ENCODE data around the gene TNFRSF21.
"Not testable (repeated sequence)": the region's sequence is repeated elsewhere in the genome, so short reads cannot be mapped to it uniquely, and the experiment has no call there.

The TNFRSF21 gene

DNA sequence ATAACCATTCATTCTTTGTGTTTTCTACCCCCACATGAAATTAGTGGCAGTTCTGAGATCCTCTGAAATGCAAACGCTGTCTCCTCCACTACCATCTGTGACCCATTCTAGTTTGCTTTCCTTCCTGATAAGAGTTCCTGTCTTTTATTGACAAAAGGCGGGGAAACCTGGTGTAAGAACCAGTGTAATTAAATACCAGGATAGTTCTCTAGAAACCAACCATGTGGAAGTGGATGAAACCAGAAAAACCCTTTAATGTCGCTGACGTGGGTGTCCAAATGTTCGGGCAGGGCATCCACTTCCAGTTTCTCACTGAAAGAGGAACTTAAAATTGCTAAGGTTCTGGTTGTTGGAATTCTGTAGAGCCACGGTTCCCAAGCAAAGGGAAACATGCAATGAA is 79.1 kb downstream of the TNFRSF21 start:
- DNase-seq (ENCODE audit: low read depth in 2 of 2, low spot score in 1 of 2): no peak

DNA sequence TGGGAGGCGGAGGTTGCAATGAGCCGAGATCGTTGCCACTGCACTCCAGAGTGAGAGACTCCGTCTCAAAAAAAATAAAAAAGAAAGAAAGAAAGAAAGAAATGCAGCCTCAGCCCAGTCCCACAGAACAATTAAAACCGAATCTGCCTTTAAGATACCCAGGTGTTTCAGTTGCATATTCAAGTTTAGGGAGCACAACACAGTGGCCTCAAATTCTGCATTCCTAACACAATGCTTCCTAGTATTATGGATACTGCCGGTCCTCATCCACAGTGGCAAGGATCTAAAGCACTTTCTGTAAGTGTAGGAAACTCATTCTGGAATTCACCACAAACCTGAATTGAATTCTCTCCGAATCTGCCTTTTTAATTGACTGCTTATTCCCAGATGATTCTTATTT is 80.5 kb downstream of the TNFRSF21 start:
- DNase-seq (ENCODE audit: low read depth in 2 of 2, low spot score in 1 of 2): no peak

DNA sequence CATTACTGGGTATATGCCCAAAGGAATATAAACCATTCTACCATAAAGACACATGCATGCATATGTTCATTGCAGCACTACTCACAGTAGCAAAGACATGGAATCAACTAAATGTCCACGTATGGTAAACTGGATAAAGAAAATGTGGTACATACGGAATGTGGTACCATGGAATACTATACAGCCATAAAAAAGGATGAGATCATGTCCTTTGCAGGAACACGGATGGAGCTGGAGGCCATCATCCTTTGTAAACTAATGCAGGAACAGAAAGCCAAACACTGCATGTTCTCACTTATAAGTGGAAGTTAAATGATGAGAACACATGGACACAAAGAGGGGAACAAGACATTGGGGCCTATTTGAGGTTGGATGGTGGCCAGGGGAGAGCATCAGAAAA is 81.6 kb downstream of the TNFRSF21 start:
- not testable (repeated sequence) for DNase-seq (ENCODE audit: low read depth in 2 of 2, low spot score in 1 of 2)

DNA sequence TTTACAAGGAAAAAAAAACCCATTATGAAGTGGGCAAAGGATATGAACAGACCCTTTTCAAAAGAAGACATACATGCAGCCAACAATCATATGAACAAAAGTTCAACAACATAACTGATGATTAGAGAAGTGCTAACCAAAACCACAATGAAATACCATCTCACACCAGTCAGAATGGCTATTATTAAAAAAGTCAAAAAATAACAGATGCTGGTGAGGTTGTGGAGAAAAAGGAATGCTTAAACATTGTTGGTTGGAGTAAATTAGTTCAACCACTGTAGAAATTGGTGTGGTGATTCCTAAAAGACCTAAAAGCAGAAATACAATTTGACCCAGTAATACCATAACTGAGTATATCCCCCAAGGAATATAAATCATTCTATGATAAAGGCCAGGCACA is 86.5 kb downstream of the TNFRSF21 start:
- not testable (repeated sequence) for DNase-seq (ENCODE audit: low read depth in 2 of 2, low spot score in 1 of 2)

- no peak for DNase-seq (ENCODE audit: low read depth in 2 of 2, low spot score in 1 of 2)
Observed at GRCh38 chr6:47221565-47221964, 88.1 kb downstream of the TNFRSF21 start.

- no peak for DNase-seq (ENCODE audit: low read depth in 2 of 2, low spot score in 1 of 2)
Observed at GRCh38 chr6:47209632-47210031, 100.1 kb downstream of the TNFRSF21 start.

DNA sequence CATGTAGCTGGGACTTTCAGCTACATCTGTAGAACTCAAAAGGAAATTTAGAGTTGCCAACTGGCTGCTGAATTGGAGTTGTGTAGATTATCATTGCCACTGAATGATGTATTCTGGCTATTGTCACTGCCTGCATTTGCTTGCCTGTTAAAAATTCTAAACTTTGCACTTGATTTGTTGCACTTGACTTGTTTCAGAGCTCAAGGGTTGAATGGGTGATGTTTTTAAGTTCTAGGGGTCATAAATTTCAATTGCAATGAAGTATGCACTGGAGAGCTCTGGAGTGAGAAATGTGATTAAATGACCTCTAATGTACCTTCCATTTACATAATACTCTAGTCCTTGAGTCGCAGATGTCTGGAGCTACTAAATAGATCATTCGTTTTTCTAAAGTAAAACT is 102.4 kb downstream of the TNFRSF21 start:
- no peak for DNase-seq (ENCODE audit: low read depth in 2 of 2, low spot score in 1 of 2)

DNA sequence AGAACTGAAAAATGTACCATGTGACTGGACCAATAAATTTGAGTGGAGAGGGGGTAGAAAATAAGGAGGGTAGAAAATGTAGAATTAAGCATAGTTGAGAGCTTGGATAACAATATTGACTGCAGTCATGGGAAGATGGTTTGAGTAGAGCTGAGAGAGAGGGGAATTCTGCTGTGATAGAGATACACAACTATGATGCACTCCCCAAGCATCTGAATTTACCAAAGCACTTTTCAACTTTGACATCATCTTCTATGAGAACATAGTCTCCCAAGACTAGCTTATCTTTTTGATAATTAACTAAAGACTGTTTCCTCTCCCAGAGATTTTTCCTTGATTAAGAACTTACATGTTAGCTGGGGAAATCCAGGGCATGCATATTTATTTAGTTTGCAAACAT is 103.1 kb downstream of the TNFRSF21 start:
- no peak for DNase-seq (ENCODE audit: low read depth in 2 of 2, low spot score in 1 of 2)

DNA sequence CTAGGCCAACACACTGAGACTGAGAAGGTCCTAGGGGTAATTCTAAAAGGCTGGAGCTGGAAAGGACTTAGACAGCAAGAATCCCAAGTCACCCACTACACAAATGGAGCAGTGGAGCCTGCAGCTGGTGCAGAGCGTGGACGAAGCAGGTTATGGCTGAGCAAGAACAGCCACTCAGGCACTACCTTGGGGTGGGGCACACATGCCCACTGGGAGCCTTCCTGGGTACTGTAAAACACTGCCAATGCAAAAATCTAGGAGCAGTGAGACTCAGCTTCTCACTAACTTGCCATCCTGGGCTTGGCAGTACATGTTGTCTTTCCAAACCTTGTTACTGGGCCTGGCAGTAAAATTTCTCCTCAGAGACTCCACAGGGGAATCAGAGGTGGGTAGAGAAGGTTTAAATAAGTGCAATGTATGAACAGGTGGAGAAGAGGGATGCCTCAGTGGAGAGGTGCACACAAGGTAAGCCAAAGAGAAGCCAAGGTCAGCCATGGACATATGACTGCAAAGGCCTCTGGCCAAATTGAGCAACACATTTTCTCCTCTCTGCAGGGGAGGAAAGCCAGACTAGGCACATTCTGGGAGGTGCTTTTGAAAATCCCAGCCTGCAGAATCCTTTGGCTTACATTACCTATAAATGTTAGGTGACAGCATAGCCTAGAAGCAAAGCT is 105.6 kb downstream of the TNFRSF21 start:
- no peak for DNase-seq (ENCODE audit: low read depth in 2 of 2, low spot score in 1 of 2)

DNA sequence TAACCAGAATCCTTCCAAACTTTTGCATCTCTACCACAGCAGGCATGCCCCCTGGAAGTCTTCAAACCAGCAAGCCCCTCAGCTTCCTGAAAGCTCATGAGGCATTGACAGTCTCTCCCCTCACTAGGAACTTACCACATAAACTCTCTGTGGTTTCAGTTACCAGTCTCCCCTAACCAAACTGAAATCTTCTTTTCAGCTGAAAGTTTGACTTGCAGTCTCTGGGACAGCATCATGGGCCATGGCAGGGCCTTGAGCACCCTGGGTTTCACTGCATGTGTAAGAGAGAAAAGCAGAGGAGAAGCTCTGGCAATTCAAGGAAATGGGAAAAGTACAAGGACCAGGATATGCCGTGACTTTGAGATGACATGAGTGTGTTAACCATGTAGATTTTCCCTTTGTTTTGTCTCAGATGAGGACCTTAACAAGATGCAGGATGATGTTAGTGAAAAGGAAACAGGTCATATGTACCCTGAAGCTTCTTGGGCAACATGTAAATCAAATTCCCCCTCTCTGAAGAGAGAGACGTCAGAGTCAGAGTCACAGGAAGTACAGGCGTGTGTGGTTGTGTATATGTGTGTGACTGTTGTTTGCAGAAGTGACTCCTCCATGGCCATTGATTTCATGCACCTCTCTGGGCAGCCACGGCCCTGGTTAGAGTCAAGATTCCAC is 106.3 kb downstream of the TNFRSF21 start:
- no peak for DNase-seq (ENCODE audit: low read depth in 2 of 2, low spot score in 1 of 2)

DNA sequence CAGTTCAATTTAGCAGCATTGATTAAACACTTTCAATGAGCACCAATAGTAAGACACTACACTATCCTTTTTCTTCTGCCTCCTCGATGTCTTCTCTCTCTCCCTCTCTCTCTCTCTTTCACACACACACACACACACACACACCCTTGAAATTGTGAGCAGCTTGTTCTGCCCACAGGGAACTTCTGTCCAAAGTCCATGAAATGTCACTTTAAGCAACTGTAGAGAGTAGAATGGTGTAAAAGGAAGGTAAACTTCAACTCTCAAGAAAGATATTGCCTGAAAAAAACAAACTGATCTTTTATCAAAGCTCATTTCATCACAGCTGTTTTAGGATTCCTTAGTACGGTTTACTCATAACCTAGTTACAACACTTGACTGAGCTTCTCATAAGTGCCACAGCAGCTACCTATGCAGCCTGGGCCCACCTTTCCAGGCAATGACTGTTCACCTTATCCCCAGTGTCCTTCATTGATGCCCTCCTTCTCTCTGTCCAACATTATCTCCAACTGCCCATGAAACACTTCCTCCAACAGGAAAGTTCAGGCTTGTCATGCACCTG is 107.0 kb downstream of the TNFRSF21 start:
- no peak for DNase-seq (ENCODE audit: low read depth in 2 of 2, low spot score in 1 of 2)

DNA sequence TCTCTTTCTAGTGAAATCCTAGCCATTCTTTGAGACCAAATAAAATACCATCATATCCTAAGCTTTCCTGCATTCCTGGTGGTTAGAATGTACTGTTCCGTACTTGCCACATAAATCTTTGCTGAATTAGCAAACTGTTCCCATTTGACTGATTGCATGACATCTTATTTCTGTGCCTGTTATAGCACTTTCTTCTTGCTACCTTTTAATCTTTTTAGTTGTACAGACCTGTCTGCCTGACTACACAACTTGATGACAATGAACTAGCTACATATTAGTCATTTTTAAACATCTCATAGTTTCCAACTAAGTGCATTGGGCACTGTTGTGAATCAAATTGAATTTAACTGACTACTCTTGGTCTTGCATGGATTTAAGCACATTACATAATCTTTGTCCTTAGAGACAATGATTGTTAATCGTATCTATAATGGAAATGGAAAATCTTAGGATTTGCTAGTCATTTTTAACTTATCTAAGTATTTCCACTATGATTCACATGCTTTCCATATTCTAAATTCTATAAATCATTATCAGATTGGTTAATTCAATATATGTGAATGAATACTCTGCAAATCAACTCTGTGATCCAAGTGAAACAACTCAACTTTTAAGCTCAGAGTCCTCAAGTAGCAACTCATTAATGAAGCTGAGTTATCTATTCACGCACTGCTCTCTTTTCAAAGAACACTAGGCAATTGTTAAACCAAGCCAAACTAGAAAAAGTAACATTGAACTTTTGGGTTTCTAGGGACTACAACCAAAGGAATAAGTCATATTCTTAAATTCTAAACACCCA is 109.0 kb downstream of the TNFRSF21 start:
- no peak for DNase-seq (ENCODE audit: low read depth in 2 of 2, low spot score in 1 of 2)

- DNase-seq (ENCODE audit: low read depth in 2 of 2, low spot score in 1 of 2): no peak
Observed at GRCh38 chr6:47197682-47198640, 111.7 kb downstream of the TNFRSF21 start.

DNA sequence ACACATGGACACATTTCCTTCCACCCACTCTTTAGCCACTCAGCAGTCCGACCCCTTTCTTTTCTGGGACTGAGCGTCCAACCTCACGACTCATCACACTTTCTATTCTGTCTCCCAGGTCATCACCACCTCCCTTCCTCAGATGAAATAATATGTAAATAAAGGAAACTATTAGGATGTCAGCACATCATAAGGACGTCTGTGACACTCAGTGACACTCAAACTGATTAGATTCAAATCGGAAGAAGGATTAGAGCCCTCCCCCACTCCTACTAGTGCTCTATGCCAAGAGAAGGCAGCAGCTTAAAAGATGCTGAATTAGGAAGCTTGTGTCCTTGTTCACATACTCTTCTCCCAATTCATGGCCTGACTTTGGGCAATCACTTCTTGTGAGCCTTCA is 113.6 kb downstream of the TNFRSF21 start:
- no peak for DNase-seq (ENCODE audit: low read depth in 2 of 2, low spot score in 1 of 2)

DNA sequence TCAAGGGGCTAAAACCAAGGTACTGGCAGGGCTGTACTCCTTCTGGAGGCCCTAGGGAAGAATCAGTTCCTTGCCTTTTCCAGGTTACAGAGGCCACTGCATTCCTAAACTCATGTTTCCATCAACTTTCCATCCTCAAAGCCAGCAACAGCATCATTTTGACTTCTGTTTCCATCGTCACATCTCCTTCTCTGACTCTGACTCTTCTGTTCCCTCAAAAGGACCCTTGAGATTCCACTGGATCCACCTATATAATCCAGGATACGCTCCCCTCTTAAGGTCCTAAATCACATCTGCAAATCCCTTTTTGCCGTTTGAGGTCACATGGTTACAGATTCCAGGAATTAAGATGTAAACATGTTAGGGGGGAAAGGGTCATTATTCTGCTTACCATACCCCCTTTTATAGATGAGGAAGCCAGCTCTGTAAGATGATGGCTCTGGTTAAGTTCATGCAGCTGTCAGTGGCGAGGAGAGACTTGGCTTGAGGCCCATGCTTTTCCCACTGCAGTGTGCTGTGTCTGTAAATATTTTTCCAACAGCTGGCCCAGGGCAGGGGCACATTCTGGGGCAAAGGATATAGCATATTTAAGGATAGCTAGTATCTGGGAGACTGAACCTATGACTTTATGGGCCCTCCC is 114.6 kb downstream of the TNFRSF21 start:
- no peak for DNase-seq (ENCODE audit: low read depth in 2 of 2, low spot score in 1 of 2)

DNA sequence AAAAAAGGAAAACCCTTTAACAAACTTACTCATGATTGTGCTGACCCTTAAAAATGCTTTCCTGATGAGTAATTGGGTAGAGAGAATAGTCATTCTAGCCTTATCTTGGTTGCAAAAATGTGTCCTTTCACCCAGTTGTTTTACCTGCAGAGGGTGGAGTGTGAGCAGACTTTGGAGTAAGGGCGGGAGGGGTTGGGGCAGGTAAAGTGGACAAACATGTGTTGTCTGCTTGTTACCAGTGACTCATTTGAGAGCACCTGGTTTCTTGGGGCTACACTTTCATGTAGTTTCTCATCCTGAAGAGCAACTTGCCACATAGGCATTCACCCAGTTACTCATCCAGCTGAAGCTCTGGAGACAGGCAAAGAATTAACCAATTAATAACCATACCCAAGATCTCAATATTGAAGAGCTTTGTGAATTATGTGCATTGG is 121.1 kb downstream of the TNFRSF21 start:
- DNase-seq (ENCODE audit: low read depth in 2 of 2, low spot score in 1 of 2): no peak

DNA sequence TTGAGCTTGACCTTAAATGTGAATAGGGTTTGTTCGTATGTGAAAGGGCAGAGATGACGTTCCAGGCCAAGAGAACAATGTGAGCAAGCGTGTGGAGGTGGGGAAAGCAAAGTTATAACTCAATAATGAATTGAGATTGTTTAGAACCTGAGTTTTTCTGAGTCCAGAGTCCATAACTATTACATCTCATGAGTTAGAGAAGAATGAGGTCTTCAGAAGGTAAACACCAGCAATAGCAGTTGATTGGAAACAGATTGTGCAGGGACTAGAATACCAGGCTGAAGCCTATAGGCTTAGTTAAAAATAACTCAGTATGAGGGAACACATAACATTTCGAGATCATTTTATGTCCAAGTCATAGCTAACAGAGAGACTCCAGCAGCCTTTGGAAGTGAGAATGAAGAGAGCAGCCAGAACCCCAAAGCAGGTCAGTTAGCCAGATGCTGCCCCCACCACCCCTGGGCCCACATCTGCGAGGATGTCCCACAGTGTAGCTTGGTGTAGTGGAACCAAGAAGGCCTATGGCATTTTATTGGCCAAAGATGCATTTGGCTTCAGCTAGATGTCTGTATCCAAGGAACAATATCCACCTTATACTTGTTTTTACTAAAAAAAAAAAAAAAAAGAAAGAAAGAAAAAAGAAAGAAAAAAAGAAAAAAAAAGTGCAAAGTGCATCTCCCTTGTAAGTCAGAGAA is 121.7 kb downstream of the TNFRSF21 start:
- DNase-seq (ENCODE audit: low read depth in 2 of 2, low spot score in 1 of 2): no peak

DNA sequence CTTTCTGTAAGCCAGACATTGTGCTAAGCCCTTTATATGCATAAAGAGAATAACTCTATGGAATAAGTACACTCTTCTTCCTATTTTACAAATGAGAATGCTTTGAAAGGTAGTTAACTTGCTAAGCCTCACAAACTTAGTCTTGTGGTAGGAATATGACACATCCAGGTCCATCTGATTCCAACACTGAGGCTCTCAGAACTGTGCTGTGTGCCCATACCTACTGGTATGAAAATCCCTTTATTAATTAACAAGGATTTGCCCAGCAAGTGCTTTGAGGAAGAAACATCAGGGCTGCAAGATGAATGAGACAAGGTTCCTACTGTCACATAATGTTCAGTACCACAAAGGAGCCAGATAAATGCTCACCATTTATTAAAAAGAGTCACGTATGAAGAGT is 122.6 kb downstream of the TNFRSF21 start:
- no peak for DNase-seq (ENCODE audit: low read depth in 2 of 2, low spot score in 1 of 2)

DNA sequence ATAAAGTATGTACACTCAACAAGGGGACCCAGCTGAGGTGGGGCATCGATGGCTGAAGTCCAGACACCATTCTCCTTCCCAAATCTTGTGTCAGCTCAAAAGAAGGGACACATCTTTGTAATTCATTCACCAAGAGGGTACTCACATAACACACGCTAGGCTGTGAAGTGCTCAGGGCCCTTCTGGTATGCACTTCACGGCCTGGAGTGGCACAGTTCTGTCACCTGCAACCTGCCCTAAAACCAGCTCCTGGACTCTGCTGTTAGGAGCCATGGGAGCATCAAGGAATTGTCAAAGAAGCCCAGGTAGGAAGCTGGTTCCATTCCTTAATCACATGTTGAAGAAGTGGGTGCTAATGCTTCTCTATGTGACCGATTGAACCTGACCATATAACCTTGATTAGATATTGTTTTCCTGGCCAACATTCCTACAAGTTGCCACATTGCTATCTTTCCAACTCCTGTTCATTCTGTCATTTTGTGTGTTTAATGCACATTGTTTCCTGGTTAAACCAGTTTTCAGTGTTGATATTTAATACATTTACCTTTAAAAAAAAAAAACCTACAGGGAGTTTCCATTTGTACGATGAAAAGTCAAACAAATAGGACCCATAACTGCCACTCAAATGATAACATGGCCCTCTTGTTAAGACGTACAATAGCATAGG is 127.3 kb downstream of the TNFRSF21 start:
- no peak for DNase-seq (ENCODE audit: low read depth in 2 of 2, low spot score in 1 of 2)

Measured in stimulated activated CD8-positive, alpha-beta memory T cell treated with anti-CD3 and anti-CD28 coated beads, Interleukin-4, amount 100 ng/mL, for 1 hour (primary cell).